H9 (cell line): Measurements from ENCODE around the gene C1QB. TPM values are rescaled to one million over a fixed set of nuclear protein-coding genes. Genes with fewer than 3 reads are reported as not detected.

Experiments
- DNase-seq: peaks from one replicate; pipeline ENCODE4 v3.0.0-alpha.2; 2017
- H2AFZ ChIP-seq: one replicate; pipeline ENCODE4 v1.6.1; 2013; ENCODE audit warnings: mild to moderate bottlenecking, low read length, control low read depth, moderate library complexity
- H2AK5ac ChIP-seq: 2 replicates; pipeline ENCODE4 v1.6.1; 2013; ENCODE audit warnings: low read length, control low read depth, mixed read lengths; ENCODE audit not compliant: insufficient read length
- H2BK120ac ChIP-seq: one replicate; pipeline ENCODE4 v1.6.1; 2013; ENCODE audit warnings: low read depth, mild to moderate bottlenecking, low read length, control low read depth, inconsistent platforms; ENCODE audit not compliant: poor library complexity, severe bottlenecking
- H2BK12ac ChIP-seq: 2 replicates; pipeline ENCODE4 v1.6.1; 2013; ENCODE audit warnings: low read length, control low read depth, mixed read lengths, low read depth; ENCODE audit not compliant: insufficient read length
- H2BK15ac ChIP-seq: 2 replicates; pipeline ENCODE4 v1.6.1; 2013; ENCODE audit warnings: low read depth, low read length, control low read depth
- H2BK20ac ChIP-seq: one replicate; pipeline ENCODE4 v1.6.1; 2013; ENCODE audit warnings: low read depth, mild to moderate bottlenecking, low read length, control low read depth, inconsistent platforms; ENCODE audit not compliant: poor library complexity, severe bottlenecking
- H2BK5ac ChIP-seq: 2 replicates; pipeline ENCODE4 v1.6.1; 2013; ENCODE audit warnings: low read length, control low read depth, mixed read lengths; ENCODE audit not compliant: insufficient read length
- H3K14ac ChIP-seq: 2 replicates; pipeline ENCODE4 v1.6.1; 2013; ENCODE audit warnings: low read length, control low read depth; ENCODE audit not compliant: insufficient read depth
- H3K18ac ChIP-seq: 2 replicates; pipeline ENCODE4 v1.6.1; 2013; ENCODE audit warnings: low read depth, mild to moderate bottlenecking, mixed read lengths, low read length, control low read depth; ENCODE audit not compliant: insufficient read length
- H3K23ac ChIP-seq: 2 replicates; pipeline ENCODE4 v1.6.1; 2013; ENCODE audit warnings: low read length, control low read depth, mixed read lengths, low read depth; ENCODE audit not compliant: insufficient read length
- H3K23me2 ChIP-seq: 2 replicates; pipeline ENCODE4 v1.6.1; 2013; ENCODE audit warnings: low read depth, mild to moderate bottlenecking, mixed read lengths, low read length, control low read depth; ENCODE audit not compliant: insufficient read length, poor library complexity, severe bottlenecking
- H3K27ac ChIP-seq: 2 replicates; pipeline ENCODE4 v1.5.1; 2013; ENCODE audit warnings: low read length, control low read depth, mixed read lengths, low read depth; ENCODE audit not compliant: insufficient read length
- H3K27me3 ChIP-seq: 2 replicates; pipeline ENCODE4 v1.6.1; 2013; ENCODE audit warnings: low read length, control low read depth, inconsistent platforms; ENCODE audit not compliant: insufficient read depth
- H3K4ac ChIP-seq: 2 replicates; pipeline ENCODE4 v1.6.1; 2013; ENCODE audit warnings: low read depth, mild to moderate bottlenecking, control low read depth, inconsistent platforms, low read length, moderate library complexity
- H3K4me1 ChIP-seq: 2 replicates; pipeline ENCODE4 v1.6.1; 2013; ENCODE audit warnings: low read length, control low read depth, inconsistent platforms; ENCODE audit not compliant: insufficient read depth
- H3K4me2 ChIP-seq: 2 replicates; pipeline ENCODE4 v1.6.1; 2013; ENCODE audit warnings: low read length, control low read depth, mixed read lengths; ENCODE audit not compliant: insufficient read length, insufficient read depth
- H3K56ac ChIP-seq: 2 replicates; pipeline ENCODE4 v1.6.1; 2013; ENCODE audit warnings: low read depth, mild to moderate bottlenecking, mixed read lengths, low read length, control low read depth; ENCODE audit not compliant: insufficient read length
- H3K79me1 ChIP-seq: 2 replicates; pipeline ENCODE4 v1.6.1; 2013; ENCODE audit warnings: low read depth, mild to moderate bottlenecking, moderate library complexity, low read length, control low read depth, inconsistent platforms; ENCODE audit not compliant: insufficient read depth, poor library complexity, severe bottlenecking
- H3K79me2 ChIP-seq: 2 replicates; pipeline ENCODE4 v1.6.1; 2013; ENCODE audit warnings: low read length, control low read depth, inconsistent platforms; ENCODE audit not compliant: insufficient read depth
- H3K9ac ChIP-seq: 2 replicates; pipeline ENCODE4 v1.6.1; 2013; ENCODE audit warnings: low read length, control low read depth, mixed read lengths; ENCODE audit not compliant: insufficient read length; ENCODE audit errors: extremely low read depth
- H3K9me3 ChIP-seq: one replicate; pipeline ENCODE4 v1.6.1; 2013; ENCODE audit warnings: low read depth, low read length, inconsistent platforms; ENCODE audit not compliant: control insufficient read depth
- H3T11ph ChIP-seq: one replicate; pipeline ENCODE4 v1.6.1; 2013; ENCODE audit warnings: mild to moderate bottlenecking, low read length, control low read depth, inconsistent platforms
- H4K20me1 ChIP-seq: one replicate; pipeline ENCODE4 v1.6.1; 2013; ENCODE audit not compliant: control insufficient read depth, insufficient read length, insufficient read depth
- H4K5ac ChIP-seq: 2 replicates; pipeline ENCODE4 v1.6.1; 2013; ENCODE audit warnings: low read depth, mild to moderate bottlenecking, mixed read lengths, low read length, control low read depth; ENCODE audit not compliant: insufficient read length
- H4K8ac ChIP-seq: replicated peaks from 2 replicates; pipeline ENCODE4 v1.6.1; 2013; ENCODE audit warnings: low read length, control low read depth, mixed read lengths, low read depth; ENCODE audit not compliant: insufficient read length
- H4K91ac ChIP-seq: 2 replicates; pipeline ENCODE4 v1.6.1; 2013; ENCODE audit warnings: low read depth, mild to moderate bottlenecking, moderate library complexity, mixed read lengths, low read length, control low read depth; ENCODE audit not compliant: insufficient read length
- H3K27ac Mint-ChIP-seq, 3 experiments: 2 replicates in 2 of 3; 3 replicates in 1 of 3; pipeline ENCODE4 v1.8.0; 2020 to 2021; ENCODE audit warnings: mixed read lengths in 3 of 3, mild to moderate bottlenecking in 1 of 3, moderate library complexity in 1 of 3
- H3K27me3 Mint-ChIP-seq: 2 replicates; pipeline ENCODE4 v1.8.0; 2021; ENCODE audit warnings: low read depth, mild to moderate bottlenecking, moderate library complexity, mixed read lengths
- H3K36me3 Mint-ChIP-seq, 3 experiments: 2 replicates in 2 of 3; 3 replicates in 1 of 3; pipeline ENCODE4 v1.8.0; 2020 to 2021; ENCODE audit warnings: low read depth in 3 of 3, mixed read lengths in 3 of 3; ENCODE audit not compliant: insufficient read depth in 1 of 3
- H3K4me1 Mint-ChIP-seq, 2 experiments: 2 replicates each; pipeline ENCODE4 v1.8.0; 2020; ENCODE audit warnings: mixed read lengths in 2 of 2
- H3K4me3 Mint-ChIP-seq, 2 experiments: 2 replicates in 1 of 2; 3 replicates in 1 of 2; pipeline ENCODE4 v1.8.0; 2020 to 2021; ENCODE audit warnings: mild to moderate bottlenecking in 2 of 2, mixed read lengths in 2 of 2, moderate library complexity in 1 of 2
- H3K9me3 Mint-ChIP-seq, 2 experiments: 2 replicates in 1 of 2; 3 replicates in 1 of 2; pipeline ENCODE4 v1.8.0; 2020; ENCODE audit warnings: mild to moderate bottlenecking in 2 of 2, mixed read lengths in 2 of 2, moderate library complexity in 1 of 2
- CTCF ChIP-seq: fragments of 200-600 bp; sonication (generic); conservative IDR thresholded peaks from 3 replicates; pipeline ENCODE4 v1.8.0; 2021; ENCODE audit warnings: antibody characterized with exemption, mild to moderate bottlenecking
- WGBS: extraction: QIAGEN DNeasy Blood & Tissue Kit; methylation state at CpG from one replicate; pipeline ENCODE4 v1.1.7; 2013; ENCODE audit warnings: missing lambda C conversion rate, low lambda C conversion rate, mixed read lengths; ENCODE audit not compliant: insufficient read length; ENCODE audit errors: extremely low coverage; 5-methylcytosine and 5-hydroxymethylcytosine counted together
- total RNA-seq: library from RNA; stranded (reverse); gene quantifications from 2 replicates; pipeline ENCODE4 v1.2.1, GENCODE V29; 2021

Gene C1QB
- total RNA-seq, 1 experiment from 2014 or later: not detected

- Histone ChIP-seq H4K91ac (no peak overlapping the region), H2BK15ac (no peak overlapping the region), H3K56ac (no peak overlapping the region), H3K23ac (no peak overlapping the region), H2AFZ (no peak overlapping the region), H3K23me2 (no peaks in the 10 kb centered on the region), H4K8ac (no peak overlapping the region), H3T11ph (no peak overlapping the region), H2BK5ac (no peak overlapping the region), H2BK20ac (no peak overlapping the region), H3K9ac (no peak overlapping the region), H3K4me1 (no peaks in the 10 kb centered on the region; the same call in 1 of the 2 replicates), H3K4me2 (no peak overlapping the region), H3K27ac (no peak overlapping the region), H3K27me3 (no peaks in the 10 kb centered on the region), H4K20me1 (no peaks in the 10 kb centered on the region), H2BK120ac (no peak overlapping the region), H2BK12ac (no peak overlapping the region), H3K4ac (no peak overlapping the region), H3K14ac (no peak overlapping the region; the same call in 1 of the 2 replicates), H2AK5ac (no peak overlapping the region), H3K9me3 (no peaks in the 10 kb centered on the region), H4K5ac (no peak overlapping the region), H3K79me1 (no peaks in the 10 kb centered on the region), H3K79me2 (no peaks in the 10 kb centered on the region), H3K18ac (no peak overlapping the region)
- no peak for DNase-seq
- Mint-ChIP-seq H3K36me3 (no peaks in the 10 kb centered on the region), H3K27ac (no peak overlapping the region), H3K4me1 (peaks cover 10 to 28% of the 10 kb centered on the region in 2 experiments), H3K27me3 (peaks cover 30% of the 10 kb centered on the region), H3K4me3 (no peak overlapping the region), H3K9me3 (no peaks in the 10 kb centered on the region; a peak in 1 of 5 replicates)
- WGBS: no CpG with 5 or more reads among the region's 16 CpGs
- TF ChIP-seq CTCF: no peak
Observed at GRCh38 chr1:22618056-22618455, 35.0 kb upstream of the C1QB start.
